H9 (cell line): Measurements from ENCODE around the gene CENPV. TPM values are rescaled to one million over a fixed set of nuclear protein-coding genes. Genes with fewer than 3 reads are reported as not detected.

Experiments
- DNase-seq: peaks from one replicate; pipeline ENCODE4 v3.0.0-alpha.2; 2017
- H2AFZ ChIP-seq: one replicate; pipeline ENCODE4 v1.6.1; 2013; ENCODE audit warnings: mild to moderate bottlenecking, low read length, control low read depth, moderate library complexity
- H2AK5ac ChIP-seq: 2 replicates; pipeline ENCODE4 v1.6.1; 2013; ENCODE audit warnings: low read length, control low read depth, mixed read lengths; ENCODE audit not compliant: insufficient read length
- H2BK120ac ChIP-seq: one replicate; pipeline ENCODE4 v1.6.1; 2013; ENCODE audit warnings: low read depth, mild to moderate bottlenecking, low read length, control low read depth, inconsistent platforms; ENCODE audit not compliant: poor library complexity, severe bottlenecking
- H2BK12ac ChIP-seq: 2 replicates; pipeline ENCODE4 v1.6.1; 2013; ENCODE audit warnings: low read length, control low read depth, mixed read lengths, low read depth; ENCODE audit not compliant: insufficient read length
- H2BK15ac ChIP-seq: 2 replicates; pipeline ENCODE4 v1.6.1; 2013; ENCODE audit warnings: low read depth, low read length, control low read depth
- H2BK20ac ChIP-seq: one replicate; pipeline ENCODE4 v1.6.1; 2013; ENCODE audit warnings: low read depth, mild to moderate bottlenecking, low read length, control low read depth, inconsistent platforms; ENCODE audit not compliant: poor library complexity, severe bottlenecking
- H2BK5ac ChIP-seq: 2 replicates; pipeline ENCODE4 v1.6.1; 2013; ENCODE audit warnings: low read length, control low read depth, mixed read lengths; ENCODE audit not compliant: insufficient read length
- H3K14ac ChIP-seq: 2 replicates; pipeline ENCODE4 v1.6.1; 2013; ENCODE audit warnings: low read length, control low read depth; ENCODE audit not compliant: insufficient read depth
- H3K18ac ChIP-seq: 2 replicates; pipeline ENCODE4 v1.6.1; 2013; ENCODE audit warnings: low read depth, mild to moderate bottlenecking, mixed read lengths, low read length, control low read depth; ENCODE audit not compliant: insufficient read length
- H3K23ac ChIP-seq: 2 replicates; pipeline ENCODE4 v1.6.1; 2013; ENCODE audit warnings: low read length, control low read depth, mixed read lengths, low read depth; ENCODE audit not compliant: insufficient read length
- H3K23me2 ChIP-seq: 2 replicates; pipeline ENCODE4 v1.6.1; 2013; ENCODE audit warnings: low read depth, mild to moderate bottlenecking, mixed read lengths, low read length, control low read depth; ENCODE audit not compliant: insufficient read length, poor library complexity, severe bottlenecking
- H3K27ac ChIP-seq: 2 replicates; pipeline ENCODE4 v1.5.1; 2013; ENCODE audit warnings: low read length, control low read depth, mixed read lengths, low read depth; ENCODE audit not compliant: insufficient read length
- H3K27me3 ChIP-seq: 2 replicates; pipeline ENCODE4 v1.6.1; 2013; ENCODE audit warnings: low read length, control low read depth, inconsistent platforms; ENCODE audit not compliant: insufficient read depth
- H3K4ac ChIP-seq: 2 replicates; pipeline ENCODE4 v1.6.1; 2013; ENCODE audit warnings: low read depth, mild to moderate bottlenecking, control low read depth, inconsistent platforms, low read length, moderate library complexity
- H3K4me1 ChIP-seq: 2 replicates; pipeline ENCODE4 v1.6.1; 2013; ENCODE audit warnings: low read length, control low read depth, inconsistent platforms; ENCODE audit not compliant: insufficient read depth
- H3K4me2 ChIP-seq: 2 replicates; pipeline ENCODE4 v1.6.1; 2013; ENCODE audit warnings: low read length, control low read depth, mixed read lengths; ENCODE audit not compliant: insufficient read length, insufficient read depth
- H3K56ac ChIP-seq: 2 replicates; pipeline ENCODE4 v1.6.1; 2013; ENCODE audit warnings: low read depth, mild to moderate bottlenecking, mixed read lengths, low read length, control low read depth; ENCODE audit not compliant: insufficient read length
- H3K79me1 ChIP-seq: 2 replicates; pipeline ENCODE4 v1.6.1; 2013; ENCODE audit warnings: low read depth, mild to moderate bottlenecking, moderate library complexity, low read length, control low read depth, inconsistent platforms; ENCODE audit not compliant: insufficient read depth, poor library complexity, severe bottlenecking
- H3K79me2 ChIP-seq: 2 replicates; pipeline ENCODE4 v1.6.1; 2013; ENCODE audit warnings: low read length, control low read depth, inconsistent platforms; ENCODE audit not compliant: insufficient read depth
- H3K9ac ChIP-seq: 2 replicates; pipeline ENCODE4 v1.6.1; 2013; ENCODE audit warnings: low read length, control low read depth, mixed read lengths; ENCODE audit not compliant: insufficient read length; ENCODE audit errors: extremely low read depth
- H3K9me3 ChIP-seq: one replicate; pipeline ENCODE4 v1.6.1; 2013; ENCODE audit warnings: low read depth, low read length, inconsistent platforms; ENCODE audit not compliant: control insufficient read depth
- H3T11ph ChIP-seq: one replicate; pipeline ENCODE4 v1.6.1; 2013; ENCODE audit warnings: mild to moderate bottlenecking, low read length, control low read depth, inconsistent platforms
- H4K20me1 ChIP-seq: one replicate; pipeline ENCODE4 v1.6.1; 2013; ENCODE audit not compliant: control insufficient read depth, insufficient read length, insufficient read depth
- H4K5ac ChIP-seq: 2 replicates; pipeline ENCODE4 v1.6.1; 2013; ENCODE audit warnings: low read depth, mild to moderate bottlenecking, mixed read lengths, low read length, control low read depth; ENCODE audit not compliant: insufficient read length
- H4K8ac ChIP-seq: replicated peaks from 2 replicates; pipeline ENCODE4 v1.6.1; 2013; ENCODE audit warnings: low read length, control low read depth, mixed read lengths, low read depth; ENCODE audit not compliant: insufficient read length
- H4K91ac ChIP-seq: 2 replicates; pipeline ENCODE4 v1.6.1; 2013; ENCODE audit warnings: low read depth, mild to moderate bottlenecking, moderate library complexity, mixed read lengths, low read length, control low read depth; ENCODE audit not compliant: insufficient read length
- H3K27ac Mint-ChIP-seq, 3 experiments: 2 replicates in 2 of 3; 3 replicates in 1 of 3; pipeline ENCODE4 v1.8.0; 2020 to 2021; ENCODE audit warnings: mixed read lengths in 3 of 3, mild to moderate bottlenecking in 1 of 3, moderate library complexity in 1 of 3
- H3K27me3 Mint-ChIP-seq: 2 replicates; pipeline ENCODE4 v1.8.0; 2021; ENCODE audit warnings: low read depth, mild to moderate bottlenecking, moderate library complexity, mixed read lengths
- H3K36me3 Mint-ChIP-seq, 3 experiments: 2 replicates in 2 of 3; 3 replicates in 1 of 3; pipeline ENCODE4 v1.8.0; 2020 to 2021; ENCODE audit warnings: low read depth in 3 of 3, mixed read lengths in 3 of 3; ENCODE audit not compliant: insufficient read depth in 1 of 3
- H3K4me1 Mint-ChIP-seq, 2 experiments: 2 replicates each; pipeline ENCODE4 v1.8.0; 2020; ENCODE audit warnings: mixed read lengths in 2 of 2
- H3K4me3 Mint-ChIP-seq, 2 experiments: 2 replicates in 1 of 2; 3 replicates in 1 of 2; pipeline ENCODE4 v1.8.0; 2020 to 2021; ENCODE audit warnings: mild to moderate bottlenecking in 2 of 2, mixed read lengths in 2 of 2, moderate library complexity in 1 of 2
- H3K9me3 Mint-ChIP-seq, 2 experiments: 2 replicates in 1 of 2; 3 replicates in 1 of 2; pipeline ENCODE4 v1.8.0; 2020; ENCODE audit warnings: mild to moderate bottlenecking in 2 of 2, mixed read lengths in 2 of 2, moderate library complexity in 1 of 2
- WGBS: extraction: QIAGEN DNeasy Blood & Tissue Kit; methylation state at CpG from one replicate; pipeline ENCODE4 v1.1.7; 2013; ENCODE audit warnings: missing lambda C conversion rate, low lambda C conversion rate, mixed read lengths; ENCODE audit not compliant: insufficient read length; ENCODE audit errors: extremely low coverage; 5-methylcytosine and 5-hydroxymethylcytosine counted together
- total RNA-seq: library from RNA; stranded (reverse); gene quantifications from 2 replicates; pipeline ENCODE4 v1.2.1, GENCODE V29; 2021
- TF ChIP-seq, protein P1 (sequence below): fragments of 200-600 bp; sonication (generic); conservative IDR thresholded peaks from 3 replicates; pipeline ENCODE4 v1.8.0; 2021; ENCODE audit warnings: antibody characterized with exemption, mild to moderate bottlenecking

CENPV gene
- total RNA-seq, 1 experiment from 2014 or later, result 200 TPM

GRCh38 chr17:16300554-16300953 is 52.7 kb downstream of the CENPV start:
- Histone ChIP-seq H2AFZ (no peak overlapping the region), H3K4me1 (no peaks in the 10 kb centered on the region), H3K23me2 (no peaks in the 10 kb centered on the region), H3K4me2 (no peak overlapping the region), H2BK120ac (no peak overlapping the region), H3K56ac (no peak overlapping the region), H3K27ac (no peak overlapping the region), H3K79me2 (no peaks in the 10 kb centered on the region), H3K9me3 (no peaks in the 10 kb centered on the region), H3K23ac (no peak overlapping the region), H3K18ac (no peak overlapping the region), H4K8ac (no peak overlapping the region), H4K20me1 (no peaks in the 10 kb centered on the region), H3K79me1 (no peaks in the 10 kb centered on the region), H3T11ph (no peak overlapping the region), H2AK5ac (no peak overlapping the region), H2BK5ac (no peak overlapping the region), H4K91ac (no peak overlapping the region), H2BK20ac (no peak overlapping the region), H4K5ac (no peak overlapping the region), H2BK15ac (no peak overlapping the region), H3K27me3 (no peaks in the 10 kb centered on the region), H3K4ac (no peak overlapping the region), H3K14ac (no peak overlapping the region), H3K9ac (no peak overlapping the region), H2BK12ac (no peak overlapping the region)
- H3K36me3 Mint-ChIP-seq, result peaks cover 3 to 13% (median 6%) of the 10 kb centered on the region in 3 experiments
- H3K4me3 Mint-ChIP-seq, result no peak overlapping the region
- H3K9me3 Mint-ChIP-seq, result no peaks in the 10 kb centered on the region
- no peak overlapping the region for H3K27ac Mint-ChIP-seq
- no peaks in the 10 kb centered on the region for H3K27me3 Mint-ChIP-seq
- no CpG with 5 or more reads among the region's 3 CpGs for WGBS
- no peak for DNase-seq
- peaks cover 10 to 12% of the 10 kb centered on the region in 2 experiments for H3K4me1 Mint-ChIP-seq
- TF ChIP-seq, protein P1, sequence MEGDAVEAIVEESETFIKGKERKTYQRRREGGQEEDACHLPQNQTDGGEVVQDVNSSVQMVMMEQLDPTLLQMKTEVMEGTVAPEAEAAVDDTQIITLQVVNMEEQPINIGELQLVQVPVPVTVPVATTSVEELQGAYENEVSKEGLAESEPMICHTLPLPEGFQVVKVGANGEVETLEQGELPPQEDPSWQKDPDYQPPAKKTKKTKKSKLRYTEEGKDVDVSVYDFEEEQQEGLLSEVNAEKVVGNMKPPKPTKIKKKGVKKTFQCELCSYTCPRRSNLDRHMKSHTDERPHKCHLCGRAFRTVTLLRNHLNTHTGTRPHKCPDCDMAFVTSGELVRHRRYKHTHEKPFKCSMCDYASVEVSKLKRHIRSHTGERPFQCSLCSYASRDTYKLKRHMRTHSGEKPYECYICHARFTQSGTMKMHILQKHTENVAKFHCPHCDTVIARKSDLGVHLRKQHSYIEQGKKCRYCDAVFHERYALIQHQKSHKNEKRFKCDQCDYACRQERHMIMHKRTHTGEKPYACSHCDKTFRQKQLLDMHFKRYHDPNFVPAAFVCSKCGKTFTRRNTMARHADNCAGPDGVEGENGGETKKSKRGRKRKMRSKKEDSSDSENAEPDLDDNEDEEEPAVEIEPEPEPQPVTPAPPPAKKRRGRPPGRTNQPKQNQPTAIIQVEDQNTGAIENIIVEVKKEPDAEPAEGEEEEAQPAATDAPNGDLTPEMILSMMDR, result no peak
